ENCODE data around the gene BCDIN3D.

Gene BCDIN3D

DNA sequence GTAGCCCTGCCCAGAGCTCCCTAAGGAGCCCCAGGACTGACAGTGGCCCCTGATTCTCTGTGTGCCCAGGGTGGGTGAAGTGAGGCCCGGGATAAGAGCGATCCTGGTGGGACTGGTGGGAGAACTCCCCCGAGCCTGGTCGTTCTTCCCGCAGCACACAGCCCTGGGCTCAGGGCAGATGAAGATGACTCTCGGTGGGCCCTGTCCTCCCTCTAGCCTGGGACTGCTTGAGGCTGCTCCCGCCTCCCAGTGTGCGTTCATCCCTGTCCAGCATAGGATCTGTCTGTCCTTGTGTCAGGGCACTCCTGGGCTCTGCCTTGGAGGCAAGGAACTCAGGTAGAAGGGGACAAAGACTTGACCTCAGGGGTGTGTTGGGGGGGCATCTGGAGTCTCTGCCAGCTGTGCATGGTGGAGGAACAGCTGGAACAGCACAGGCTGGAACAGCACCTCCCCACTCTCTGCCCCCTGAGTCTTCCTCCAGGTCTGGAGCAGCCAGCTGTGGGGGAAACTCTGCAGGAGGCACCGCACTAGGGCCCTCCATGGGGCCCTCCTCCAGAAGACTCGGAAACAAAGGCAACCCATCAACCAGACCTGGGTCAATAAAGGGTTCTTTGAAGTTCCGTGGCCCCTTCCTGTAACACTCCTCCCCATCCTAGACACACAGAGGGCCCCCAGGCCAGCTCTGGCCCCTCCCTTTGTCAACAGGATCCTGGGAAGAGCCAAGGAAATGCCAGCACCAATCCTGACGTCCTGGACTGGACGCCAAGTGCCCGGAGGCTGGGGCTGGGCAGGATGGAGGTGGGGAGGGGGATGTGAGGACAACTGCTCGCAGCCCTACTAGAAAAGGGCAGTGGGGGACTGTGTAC is 44.9 kb upstream of the BCDIN3D start:
- no peak for TF ChIP-seq ZFX (IDR thresholded peaks at IDR 0.05)
- TF ChIP-seq, protein P1, sequence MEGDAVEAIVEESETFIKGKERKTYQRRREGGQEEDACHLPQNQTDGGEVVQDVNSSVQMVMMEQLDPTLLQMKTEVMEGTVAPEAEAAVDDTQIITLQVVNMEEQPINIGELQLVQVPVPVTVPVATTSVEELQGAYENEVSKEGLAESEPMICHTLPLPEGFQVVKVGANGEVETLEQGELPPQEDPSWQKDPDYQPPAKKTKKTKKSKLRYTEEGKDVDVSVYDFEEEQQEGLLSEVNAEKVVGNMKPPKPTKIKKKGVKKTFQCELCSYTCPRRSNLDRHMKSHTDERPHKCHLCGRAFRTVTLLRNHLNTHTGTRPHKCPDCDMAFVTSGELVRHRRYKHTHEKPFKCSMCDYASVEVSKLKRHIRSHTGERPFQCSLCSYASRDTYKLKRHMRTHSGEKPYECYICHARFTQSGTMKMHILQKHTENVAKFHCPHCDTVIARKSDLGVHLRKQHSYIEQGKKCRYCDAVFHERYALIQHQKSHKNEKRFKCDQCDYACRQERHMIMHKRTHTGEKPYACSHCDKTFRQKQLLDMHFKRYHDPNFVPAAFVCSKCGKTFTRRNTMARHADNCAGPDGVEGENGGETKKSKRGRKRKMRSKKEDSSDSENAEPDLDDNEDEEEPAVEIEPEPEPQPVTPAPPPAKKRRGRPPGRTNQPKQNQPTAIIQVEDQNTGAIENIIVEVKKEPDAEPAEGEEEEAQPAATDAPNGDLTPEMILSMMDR (conservative IDR thresholded peaks at IDR 0.05), result no peak
- peak overlapping the region; percentile 6; the same call in 1 of the 2 replicates for H3K27ac ChIP-seq

DNA sequence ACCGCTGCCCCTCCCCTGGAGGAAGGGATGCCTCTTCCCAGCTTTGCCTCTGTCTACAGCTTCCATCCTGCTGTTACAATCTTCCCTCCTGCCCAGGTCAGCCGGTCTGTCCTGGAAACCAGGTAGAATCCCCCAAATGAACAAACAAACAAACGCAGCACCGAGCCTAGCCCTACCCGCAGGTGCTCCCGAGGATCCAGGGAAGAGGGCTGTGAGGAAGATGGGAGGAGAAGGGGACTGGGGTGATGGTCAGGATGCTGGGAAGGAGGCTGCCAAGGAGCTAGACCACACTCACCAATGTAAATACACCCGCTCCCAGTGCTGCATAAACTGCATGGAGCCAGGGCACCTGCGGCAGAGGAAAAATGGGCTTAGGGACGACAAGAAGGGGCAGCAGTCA is 44.2 kb upstream of the BCDIN3D start:
- no peak for TF ChIP-seq ZFX (IDR thresholded peaks at IDR 0.05)
- TF ChIP-seq, protein P1 (conservative IDR thresholded peaks at IDR 0.05), result no peak
- peak overlapping the region; percentile 6; the same call in 1 of the 2 replicates for H3K27ac ChIP-seq

DNA sequence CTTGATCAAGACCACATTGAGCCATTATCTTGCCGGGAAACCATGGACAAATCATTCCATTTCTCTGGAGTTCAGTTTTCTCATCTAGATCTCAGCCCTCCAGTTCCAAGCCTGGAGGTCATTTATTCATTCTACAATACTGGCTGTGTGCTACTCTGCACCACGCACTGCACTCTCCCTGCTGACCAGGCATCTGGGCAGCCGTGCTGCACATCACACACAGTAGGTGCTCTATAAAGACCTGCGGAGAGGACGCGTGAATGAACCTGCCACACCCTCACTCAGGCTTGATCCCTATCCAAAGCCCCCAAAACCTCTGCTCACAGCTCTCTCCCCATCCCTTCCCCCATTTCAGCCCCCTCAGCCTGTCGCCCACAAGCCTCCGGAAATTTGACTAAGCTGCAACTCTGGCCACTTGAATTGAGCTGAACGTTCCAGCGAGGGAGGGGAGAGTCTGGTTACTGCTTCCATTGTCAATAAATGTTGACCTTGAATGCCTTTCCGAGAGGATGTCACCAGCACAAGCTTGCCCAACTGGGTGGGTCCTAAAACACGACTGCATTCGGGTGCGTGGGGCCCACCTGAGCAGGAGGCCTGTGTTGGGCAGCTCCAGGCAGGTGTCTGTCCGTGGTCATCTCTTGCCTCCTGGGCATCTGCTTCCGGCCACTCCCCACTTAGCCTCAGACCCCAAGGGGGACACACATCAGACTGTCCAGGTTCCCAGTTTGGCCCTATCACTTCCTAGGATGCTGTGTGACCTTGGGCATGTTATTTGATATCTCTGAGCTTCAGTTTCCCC is 43.0 kb upstream of the BCDIN3D start:
- no peak overlapping the region for H3K27ac ChIP-seq
- TF ChIP-seq, protein P1 (conservative IDR thresholded peaks at IDR 0.05), result no peak
- no peak for TF ChIP-seq ZFX (IDR thresholded peaks at IDR 0.05)

DNA sequence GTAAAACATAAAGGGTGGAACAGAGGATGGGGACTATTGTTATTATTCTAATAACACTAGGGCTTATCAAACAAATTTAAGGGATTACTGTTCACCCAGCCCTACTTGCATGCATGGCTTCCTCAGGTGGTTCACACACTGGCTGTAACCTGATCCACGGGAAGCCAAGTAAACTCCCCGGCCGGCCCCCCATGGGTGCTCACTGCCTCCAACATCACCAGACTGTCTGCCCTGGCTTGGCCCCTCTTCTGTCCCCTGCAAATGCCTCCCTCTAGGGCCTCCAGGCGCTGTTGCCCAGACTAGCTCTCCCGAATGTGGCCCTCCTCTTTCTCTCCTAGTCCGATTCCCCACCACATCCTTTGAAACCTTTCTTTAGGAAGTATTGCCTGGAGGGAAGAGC is 42.2 kb upstream of the BCDIN3D start:
- TF ChIP-seq, protein P1 (conservative IDR thresholded peaks at IDR 0.05), result no peak
- TF ChIP-seq ZFX (IDR thresholded peaks at IDR 0.05), result no peak

DNA sequence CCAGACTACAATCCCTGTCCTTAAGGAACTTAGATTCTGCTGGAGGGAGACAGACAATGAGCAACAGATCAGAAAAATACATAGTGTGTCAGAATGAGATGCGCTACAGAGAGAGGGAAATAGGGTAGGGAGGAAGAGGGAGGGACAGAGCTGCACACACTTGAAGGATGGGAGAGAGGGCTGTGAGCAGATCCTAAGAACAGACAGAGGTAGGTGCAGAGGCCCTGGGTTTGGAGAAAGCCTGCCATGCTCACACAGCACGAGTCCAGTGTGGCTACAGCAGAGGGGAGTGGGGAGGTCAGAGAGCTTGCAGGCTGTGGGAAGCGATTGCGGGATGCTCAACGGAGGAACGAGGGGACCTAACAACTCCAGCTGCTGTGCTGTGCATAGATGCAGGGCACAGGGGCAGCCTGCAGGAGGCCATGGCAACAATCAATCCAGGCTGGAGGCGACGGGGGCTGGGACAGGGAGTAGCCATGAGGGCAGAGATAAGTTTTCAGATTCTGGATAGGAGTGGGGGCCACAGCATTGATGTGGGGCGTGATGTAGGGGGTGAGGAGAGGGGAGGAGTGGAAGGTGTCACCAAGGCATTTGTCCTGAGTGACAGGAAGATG is 40.1 kb upstream of the BCDIN3D start:
- TF ChIP-seq, protein P1 (conservative IDR thresholded peaks at IDR 0.05), result no peak
- TF ChIP-seq ZFX (IDR thresholded peaks at IDR 0.05), result no peak
- no peak overlapping the region; the same call in 1 of the 2 replicates for H3K27ac ChIP-seq

More for the DNA sequence above, 42.2 kb upstream of the BCDIN3D start:
- H3K27ac ChIP-seq, result no peak overlapping the region

DNA sequence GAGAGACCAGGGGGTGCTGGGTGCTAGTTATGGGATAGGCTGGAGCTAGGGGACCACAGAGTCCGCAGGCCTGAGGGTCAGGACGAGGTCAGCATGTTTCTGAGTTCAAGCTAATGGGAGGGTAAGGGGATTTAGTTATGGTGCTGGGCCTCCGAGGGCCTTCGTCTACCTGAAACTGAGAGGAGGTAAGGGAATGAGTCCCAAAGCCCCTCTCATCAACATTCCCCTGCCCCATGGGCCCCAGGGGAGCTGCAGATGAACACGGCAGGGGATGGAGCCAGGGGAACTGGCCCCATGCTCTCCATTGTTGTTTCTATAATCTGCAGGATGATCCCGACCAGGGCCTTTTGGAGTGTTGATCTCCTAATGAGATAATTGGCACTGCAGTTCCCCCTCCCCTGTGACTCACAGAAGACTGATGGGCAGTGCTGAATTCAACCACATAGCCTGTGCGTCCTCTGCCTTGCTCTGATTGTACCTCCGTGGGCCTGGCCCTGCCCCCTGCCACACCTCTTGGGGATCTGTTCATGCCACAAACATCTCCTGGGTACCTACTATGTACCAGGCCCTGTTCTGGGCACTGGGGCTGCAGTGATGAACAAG is 39.4 kb upstream of the BCDIN3D start:
- no peak for TF ChIP-seq ZFX (IDR thresholded peaks at IDR 0.05)
- TF ChIP-seq, protein P1 (conservative IDR thresholded peaks at IDR 0.05), result no peak
- H3K27ac ChIP-seq, result no peak overlapping the region; the same call in 1 of the 2 replicates

Data from C4-2B (cell line).